ENCODE results near the gene GRB14. TPM values are rescaled to one million over a fixed set of nuclear protein-coding genes. Genes with fewer than 3 reads are reported as not detected.

GRB14 gene
- total and polyA plus RNA-seq, 10 of the 15 experiments (the other 5 are each of a cell fraction or from before 2014, with no cell fraction given) = not detected

DNA sequence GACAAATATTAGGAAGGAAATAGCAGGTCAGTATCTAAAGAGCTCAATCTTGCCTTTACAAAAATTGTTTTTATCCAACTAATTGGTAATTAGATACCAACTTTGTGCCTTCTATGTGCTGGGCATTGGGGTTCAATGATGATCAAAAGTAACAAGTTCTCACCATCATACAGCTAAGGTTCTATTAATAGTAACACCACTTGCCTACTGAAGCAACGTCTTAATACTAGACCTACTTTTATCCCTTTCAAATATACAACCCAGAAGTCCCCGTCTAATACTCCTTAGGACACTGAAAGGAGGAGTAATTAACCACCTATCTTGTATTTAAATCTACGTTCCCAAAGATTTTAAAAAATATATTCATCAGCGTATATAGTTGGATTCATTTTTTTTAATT is 59.3 kb downstream of the GRB14 start (continued):
- TF ChIP-seq SPI1 (IDR thresholded peaks at IDR 0.05; ENCODE audit: borderline replicate concordance, insufficient read depth, low read depth, low read length) (no peak), ZNF217 (IDR thresholded peaks at IDR 0.05) (no peak), KDM1A (IDR thresholded peaks at IDR 0.05; ENCODE audit: borderline replicate concordance) (no peak), TCF7 (IDR thresholded peaks at IDR 0.05; ENCODE audit: borderline replicate concordance) (no peak), SMAD5 (IDR thresholded peaks at IDR 0.05; ENCODE audit: low read depth) (no peak), SMC3 (IDR thresholded peaks at IDR 0.05; ENCODE audit: borderline replicate concordance, low read length) (no peak), RAD51 (IDR thresholded peaks at IDR 0.05) (no peak), ZNF384 (IDR thresholded peaks at IDR 0.05; ENCODE audit: borderline replicate concordance, low read depth, low read length) (no peak), TAF1 (IDR thresholded peaks at IDR 0.05; ENCODE audit: borderline replicate concordance, low read depth, low read length) (no peak)
- TF ChIP-seq, protein P1, sequence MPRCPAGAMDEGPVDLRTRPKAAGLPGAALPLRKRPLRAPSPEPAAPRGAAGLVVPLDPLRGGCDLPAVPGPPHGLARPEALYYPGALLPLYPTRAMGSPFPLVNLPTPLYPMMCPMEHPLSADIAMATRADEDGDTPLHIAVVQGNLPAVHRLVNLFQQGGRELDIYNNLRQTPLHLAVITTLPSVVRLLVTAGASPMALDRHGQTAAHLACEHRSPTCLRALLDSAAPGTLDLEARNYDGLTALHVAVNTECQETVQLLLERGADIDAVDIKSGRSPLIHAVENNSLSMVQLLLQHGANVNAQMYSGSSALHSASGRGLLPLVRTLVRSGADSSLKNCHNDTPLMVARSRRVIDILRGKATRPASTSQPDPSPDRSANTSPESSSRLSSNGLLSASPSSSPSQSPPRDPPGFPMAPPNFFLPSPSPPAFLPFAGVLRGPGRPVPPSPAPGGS (IDR thresholded peaks at IDR 0.05; ENCODE audit: borderline replicate concordance, insufficient read depth, low read depth, low read length, poor library complexity, severe bottlenecking) = no peak

DNA sequence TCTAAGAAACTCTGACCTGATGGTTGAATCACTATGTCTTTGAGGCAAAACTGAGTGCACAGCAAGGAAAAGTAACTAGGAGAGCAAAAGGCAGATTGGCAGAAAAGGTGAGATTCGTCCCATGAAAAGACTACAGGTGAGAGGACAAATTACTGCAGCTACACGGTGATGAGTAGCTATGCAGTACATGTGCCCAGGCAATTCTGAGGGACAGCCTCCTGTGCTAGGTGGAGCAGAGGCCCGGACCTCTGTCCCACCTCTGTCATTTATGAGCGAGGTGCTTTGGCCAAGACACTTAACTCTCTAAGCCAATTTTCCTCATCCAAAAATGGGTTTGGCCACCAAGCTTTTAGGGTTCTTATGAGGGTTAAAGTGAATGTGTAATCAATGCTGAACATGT is 59.9 kb downstream of the GRB14 start:
- SMC1A ChIA-PET (ENCODE audit: uncharacterized antibody, unreplicated experiment) = no interaction called here
- POLR2A ChIA-PET = interaction anchor here (1.1 kb wide), 1 partner anchor 13 kb away, joined by 3 read pairs; no protein-coding TSS in a partner anchor
- no peaks in the 10 kb centered on the region for H3K36me3 ChIP-seq (ENCODE audit: control insufficient read depth in 2 of 2, insufficient read depth in 2 of 2, low read length in 1 of 2)
- no peak for DNase-seq (ENCODE audit: low read depth, low spot score)
- no peak for ATAC-seq
- RAD21 ChIA-PET (ENCODE audit: unreplicated experiment) = no interaction called here
- H3K4me3 ChIP-seq = no peak overlapping the region
- WGBS (ENCODE audit: insufficient coverage, insufficient replicate concordance, low lambda C conversion rate, missing lambda C conversion rate) = 13% methylated on average over 4 of the region's 4 CpGs
- no peaks in the 10 kb centered on the region for H4K20me1 ChIP-seq (ENCODE audit: control insufficient read depth, insufficient read depth)
- H3K4me2 ChIP-seq (ENCODE audit: control insufficient read depth, insufficient read depth) = no peak overlapping the region
- no TSS peak for BruUV-seq (replicated peaks)
- H3K79me2 ChIP-seq (ENCODE audit: control insufficient read depth, insufficient read depth, low read length) = no peaks in the 10 kb centered on the region
- no peak overlapping the region for H3K9ac ChIP-seq (ENCODE audit: control insufficient read depth, insufficient read depth, low read length)
- H3K27me3 ChIP-seq (replicated peaks in 1 of 2; ENCODE audit: control insufficient read depth in 2 of 2, insufficient read depth in 2 of 2, low read length in 1 of 2) = no peaks in the 10 kb centered on the region
- H3K4me1 ChIP-seq (ENCODE audit: control insufficient read depth, insufficient read depth, low read length) = no peaks in the 10 kb centered on the region
- intact Hi-C loops (cut with micrococcal nuclease; ENCODE audit: unreplicated experiment) = no loop called here
- in situ Hi-C loops (cut with MboI) = no loop called here
- no peaks in the 10 kb centered on the region for H3K9me3 ChIP-seq (replicated peaks; ENCODE audit: control insufficient read depth, insufficient read depth, low read length)
- no peak overlapping the region for H3K27ac ChIP-seq (ENCODE audit: control insufficient read depth, insufficient read depth)
- CTCF ChIA-PET = interaction anchor here (0.7 to 1.8 kb wide), 9 partner anchors 17 to 1394 kb away, joined by 3 to 8 read pairs (median 3); no protein-coding TSS in a partner anchor
- no peak overlapping the region for H2AFZ ChIP-seq (ENCODE audit: control insufficient read depth, low read depth, low read length)
- FAIRE-seq = no peak
- no peak for TF ChIP-seq MXI1 (IDR thresholded peaks at IDR 0.05; ENCODE audit: low read depth, low read length)
- TF ChIP-seq, protein P2, sequence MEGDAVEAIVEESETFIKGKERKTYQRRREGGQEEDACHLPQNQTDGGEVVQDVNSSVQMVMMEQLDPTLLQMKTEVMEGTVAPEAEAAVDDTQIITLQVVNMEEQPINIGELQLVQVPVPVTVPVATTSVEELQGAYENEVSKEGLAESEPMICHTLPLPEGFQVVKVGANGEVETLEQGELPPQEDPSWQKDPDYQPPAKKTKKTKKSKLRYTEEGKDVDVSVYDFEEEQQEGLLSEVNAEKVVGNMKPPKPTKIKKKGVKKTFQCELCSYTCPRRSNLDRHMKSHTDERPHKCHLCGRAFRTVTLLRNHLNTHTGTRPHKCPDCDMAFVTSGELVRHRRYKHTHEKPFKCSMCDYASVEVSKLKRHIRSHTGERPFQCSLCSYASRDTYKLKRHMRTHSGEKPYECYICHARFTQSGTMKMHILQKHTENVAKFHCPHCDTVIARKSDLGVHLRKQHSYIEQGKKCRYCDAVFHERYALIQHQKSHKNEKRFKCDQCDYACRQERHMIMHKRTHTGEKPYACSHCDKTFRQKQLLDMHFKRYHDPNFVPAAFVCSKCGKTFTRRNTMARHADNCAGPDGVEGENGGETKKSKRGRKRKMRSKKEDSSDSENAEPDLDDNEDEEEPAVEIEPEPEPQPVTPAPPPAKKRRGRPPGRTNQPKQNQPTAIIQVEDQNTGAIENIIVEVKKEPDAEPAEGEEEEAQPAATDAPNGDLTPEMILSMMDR (IDR thresholded peaks at IDR 0.05 in 2 of 3, conservative IDR thresholded peaks at IDR 0.05 in 1 of 3; ENCODE audit: control insufficient read depth in 2 of 3, extremely low read depth in 1 of 3, insufficient read depth in 1 of 3, low read depth in 3 of 3, low read length in 3 of 3) = no peak
- TF ChIP-seq, protein P3, sequence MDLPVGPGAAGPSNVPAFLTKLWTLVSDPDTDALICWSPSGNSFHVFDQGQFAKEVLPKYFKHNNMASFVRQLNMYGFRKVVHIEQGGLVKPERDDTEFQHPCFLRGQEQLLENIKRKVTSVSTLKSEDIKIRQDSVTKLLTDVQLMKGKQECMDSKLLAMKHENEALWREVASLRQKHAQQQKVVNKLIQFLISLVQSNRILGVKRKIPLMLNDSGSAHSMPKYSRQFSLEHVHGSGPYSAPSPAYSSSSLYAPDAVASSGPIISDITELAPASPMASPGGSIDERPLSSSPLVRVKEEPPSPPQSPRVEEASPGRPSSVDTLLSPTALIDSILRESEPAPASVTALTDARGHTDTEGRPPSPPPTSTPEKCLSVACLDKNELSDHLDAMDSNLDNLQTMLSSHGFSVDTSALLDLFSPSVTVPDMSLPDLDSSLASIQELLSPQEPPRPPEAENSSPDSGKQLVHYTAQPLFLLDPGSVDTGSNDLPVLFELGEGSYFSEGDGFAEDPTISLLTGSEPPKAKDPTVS (IDR thresholded peaks at IDR 0.05; ENCODE audit: low read depth, low read length) = no peak
- TF ChIP-seq, protein P4, sequence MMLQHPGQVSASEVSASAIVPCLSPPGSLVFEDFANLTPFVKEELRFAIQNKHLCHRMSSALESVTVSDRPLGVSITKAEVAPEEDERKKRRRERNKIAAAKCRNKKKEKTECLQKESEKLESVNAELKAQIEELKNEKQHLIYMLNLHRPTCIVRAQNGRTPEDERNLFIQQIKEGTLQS (IDR thresholded peaks at IDR 0.05; ENCODE audit: borderline replicate concordance, extremely low read depth, low read depth, low read length) = no peak
- TF ChIP-seq, protein P5, sequence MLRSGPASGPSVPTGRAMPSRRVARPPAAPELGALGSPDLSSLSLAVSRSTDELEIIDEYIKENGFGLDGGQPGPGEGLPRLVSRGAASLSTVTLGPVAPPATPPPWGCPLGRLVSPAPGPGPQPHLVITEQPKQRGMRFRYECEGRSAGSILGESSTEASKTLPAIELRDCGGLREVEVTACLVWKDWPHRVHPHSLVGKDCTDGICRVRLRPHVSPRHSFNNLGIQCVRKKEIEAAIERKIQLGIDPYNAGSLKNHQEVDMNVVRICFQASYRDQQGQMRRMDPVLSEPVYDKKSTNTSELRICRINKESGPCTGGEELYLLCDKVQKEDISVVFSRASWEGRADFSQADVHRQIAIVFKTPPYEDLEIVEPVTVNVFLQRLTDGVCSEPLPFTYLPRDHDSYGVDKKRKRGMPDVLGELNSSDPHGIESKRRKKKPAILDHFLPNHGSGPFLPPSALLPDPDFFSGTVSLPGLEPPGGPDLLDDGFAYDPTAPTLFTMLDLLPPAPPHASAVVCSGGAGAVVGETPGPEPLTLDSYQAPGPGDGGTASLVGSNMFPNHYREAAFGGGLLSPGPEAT (IDR thresholded peaks at IDR 0.05; ENCODE audit: low read depth) = no peak
- TF ChIP-seq FOXM1 (IDR thresholded peaks at IDR 0.05; ENCODE audit: low read depth, low read length) = no peak
- no peak for TF ChIP-seq ZNF384 (IDR thresholded peaks at IDR 0.05; ENCODE audit: borderline replicate concordance, low read depth, low read length)
- no peak for TF ChIP-seq HDGF (IDR thresholded peaks at IDR 0.05)

All from GM12878 (cell line).